ENCODE results near the gene RER1. TPM values are rescaled to one million over a fixed set of nuclear protein-coding genes. Genes with fewer than 3 reads are reported as not detected.

Gene RER1
- total RNA-seq, 1 donor = 98.1 TPM

DNA sequence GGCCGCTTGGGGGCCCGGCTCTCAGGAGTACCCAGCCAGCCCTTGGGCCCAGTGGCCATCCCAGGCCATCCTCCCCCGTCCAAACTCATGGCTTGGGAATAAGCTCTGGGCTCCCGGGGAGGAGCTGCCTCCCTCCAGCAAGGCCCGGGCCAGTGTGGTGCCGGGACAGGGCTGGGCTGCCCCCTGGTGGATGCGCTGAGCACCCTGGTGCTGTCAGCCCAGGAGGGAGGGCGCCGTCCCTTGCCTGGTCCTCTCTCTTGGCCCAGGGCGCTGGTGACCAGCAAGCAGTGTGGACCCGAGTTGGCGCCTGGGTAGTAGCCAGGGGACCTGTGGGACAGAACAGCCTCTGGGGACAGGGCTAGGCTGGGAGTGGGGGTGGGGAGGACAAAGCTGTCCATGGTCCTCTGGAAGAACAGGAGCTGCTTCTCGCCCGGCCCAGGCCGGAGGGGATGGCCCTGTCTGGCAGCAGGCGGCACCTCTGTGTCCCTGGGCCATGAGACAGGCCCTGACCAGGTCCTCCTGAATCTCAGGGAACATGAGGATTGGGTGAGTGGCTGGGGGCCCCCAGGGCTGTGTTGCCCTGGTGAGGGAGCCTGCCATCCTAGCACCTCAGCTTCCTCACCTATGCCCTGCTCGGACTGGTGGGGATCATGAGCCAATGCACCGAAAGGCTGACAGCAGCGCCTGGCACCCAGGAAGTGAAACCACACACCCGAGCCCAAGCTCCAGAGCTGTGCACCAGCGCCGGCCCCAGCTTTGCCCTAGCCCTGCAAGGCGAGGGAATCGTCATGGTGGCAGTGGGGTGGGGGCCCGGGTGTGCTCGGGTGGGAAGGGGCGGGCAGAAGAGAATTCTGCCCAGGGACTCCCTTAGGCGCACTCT is 9.7 kb upstream of the RER1 start:
- peak; percentile 81 for DNase-seq (ENCODE audit: low read depth)
- H3K4me3 ChIP-seq (ENCODE audit: low read depth, low read length) = no peak overlapping the region
- TF ChIP-seq, protein P1, sequence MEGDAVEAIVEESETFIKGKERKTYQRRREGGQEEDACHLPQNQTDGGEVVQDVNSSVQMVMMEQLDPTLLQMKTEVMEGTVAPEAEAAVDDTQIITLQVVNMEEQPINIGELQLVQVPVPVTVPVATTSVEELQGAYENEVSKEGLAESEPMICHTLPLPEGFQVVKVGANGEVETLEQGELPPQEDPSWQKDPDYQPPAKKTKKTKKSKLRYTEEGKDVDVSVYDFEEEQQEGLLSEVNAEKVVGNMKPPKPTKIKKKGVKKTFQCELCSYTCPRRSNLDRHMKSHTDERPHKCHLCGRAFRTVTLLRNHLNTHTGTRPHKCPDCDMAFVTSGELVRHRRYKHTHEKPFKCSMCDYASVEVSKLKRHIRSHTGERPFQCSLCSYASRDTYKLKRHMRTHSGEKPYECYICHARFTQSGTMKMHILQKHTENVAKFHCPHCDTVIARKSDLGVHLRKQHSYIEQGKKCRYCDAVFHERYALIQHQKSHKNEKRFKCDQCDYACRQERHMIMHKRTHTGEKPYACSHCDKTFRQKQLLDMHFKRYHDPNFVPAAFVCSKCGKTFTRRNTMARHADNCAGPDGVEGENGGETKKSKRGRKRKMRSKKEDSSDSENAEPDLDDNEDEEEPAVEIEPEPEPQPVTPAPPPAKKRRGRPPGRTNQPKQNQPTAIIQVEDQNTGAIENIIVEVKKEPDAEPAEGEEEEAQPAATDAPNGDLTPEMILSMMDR (IDR thresholded peaks at IDR 0.05; ENCODE audit: insufficient read depth, low read length) = peak; percentile 94

DNA sequence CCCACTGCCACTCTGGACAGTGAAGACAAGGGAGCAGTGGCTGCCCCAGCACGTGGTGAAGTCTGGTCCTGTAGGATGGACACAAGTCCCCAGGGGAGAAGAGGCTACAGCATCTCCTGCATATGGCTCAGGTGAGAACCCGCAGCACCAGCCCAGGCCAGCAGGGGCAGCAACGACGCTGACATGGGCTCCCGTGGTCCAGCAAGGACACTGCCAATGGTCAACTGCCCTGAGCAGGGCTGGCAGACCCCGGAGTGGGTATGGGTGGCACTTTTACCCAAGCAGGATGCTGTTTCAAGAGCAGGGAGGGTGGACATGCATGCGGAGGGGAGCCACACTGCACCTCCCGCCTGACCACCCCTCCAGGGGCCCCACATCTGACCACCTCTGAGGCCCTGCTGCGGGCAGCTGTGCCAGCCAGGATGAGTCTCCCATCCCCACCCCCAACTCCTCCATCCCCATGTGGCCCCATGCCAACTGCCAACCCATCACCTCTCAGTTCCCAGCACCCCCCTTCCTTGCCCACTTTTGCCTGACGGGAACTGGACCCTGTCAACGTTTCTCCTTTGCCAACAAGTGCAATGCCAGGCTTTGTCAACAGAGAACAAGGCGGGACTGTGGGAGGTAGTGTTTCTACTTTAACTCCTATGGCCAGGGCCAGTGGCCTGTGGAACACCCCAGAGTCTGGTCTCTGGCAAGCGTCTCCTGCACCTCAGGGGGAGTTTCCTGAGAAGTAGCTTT is 8.8 kb upstream of the RER1 start:
- TF ChIP-seq, protein P1 (IDR thresholded peaks at IDR 0.05; ENCODE audit: insufficient read depth, low read length) = peak; percentile 72
- no peak overlapping the region for H3K4me3 ChIP-seq (ENCODE audit: low read depth, low read length)
- DNase-seq (ENCODE audit: low read depth) = no peak

DNA sequence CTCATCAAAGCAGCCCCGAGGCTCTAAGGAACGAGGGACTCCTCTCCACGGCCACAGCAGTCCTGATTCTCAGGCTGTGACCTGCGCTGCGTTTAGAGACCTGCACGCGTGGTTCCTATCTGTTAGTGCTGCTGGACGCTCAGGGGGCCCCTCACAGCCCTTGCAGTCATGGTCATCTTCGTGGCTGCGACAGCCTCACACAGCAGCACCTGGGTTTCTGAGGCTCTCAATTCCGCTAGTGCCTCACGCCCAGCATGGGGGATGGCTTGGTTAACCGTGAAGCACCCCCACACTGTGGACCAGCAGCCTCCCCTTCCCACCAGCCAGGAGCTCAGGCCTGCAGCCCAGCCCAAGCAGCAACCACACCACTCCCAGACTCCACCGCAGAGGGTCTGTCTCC is 8.1 kb upstream of the RER1 start:
- no peak overlapping the region for H3K4me3 ChIP-seq (ENCODE audit: low read depth, low read length)
- TF ChIP-seq, protein P1 (IDR thresholded peaks at IDR 0.05; ENCODE audit: insufficient read depth, low read length) = no peak
- no peak for DNase-seq (ENCODE audit: low read depth)

DNA sequence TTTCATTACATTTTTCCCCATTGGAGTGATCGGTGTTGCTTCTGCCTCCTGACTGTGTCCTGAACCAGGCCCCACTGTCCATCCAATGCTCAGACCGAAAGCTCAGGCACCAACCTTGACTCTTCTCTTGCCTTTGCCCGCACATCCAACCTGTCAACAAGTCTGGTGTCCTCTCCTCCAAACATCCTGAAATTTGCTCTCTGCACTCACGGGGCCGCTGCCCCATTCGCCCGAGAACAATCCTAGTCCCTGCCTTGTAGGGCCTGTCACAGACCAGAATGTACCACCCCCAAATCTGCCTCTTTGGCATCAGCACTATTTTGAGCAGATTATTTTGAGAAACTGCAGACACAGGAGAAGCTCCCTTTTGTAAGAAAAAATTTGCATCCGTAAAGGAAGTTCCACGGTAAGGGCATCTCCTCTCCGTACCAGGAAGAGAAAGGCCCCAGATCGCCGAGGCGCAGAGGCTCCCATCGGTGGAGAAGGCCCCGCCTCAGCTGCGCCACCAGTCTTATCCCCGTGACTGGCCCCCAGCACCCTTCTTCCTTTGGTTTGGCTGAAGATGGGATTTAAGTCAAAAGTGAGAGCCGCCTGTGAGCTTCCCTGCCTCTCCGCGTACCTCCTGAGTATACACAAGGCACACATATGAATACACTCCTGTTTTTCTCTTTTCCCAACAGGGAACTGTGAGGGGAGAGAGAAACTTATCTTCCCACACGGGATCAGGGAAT is 7.3 kb upstream of the RER1 start:
- no peak for DNase-seq (ENCODE audit: low read depth)
- H3K4me3 ChIP-seq (ENCODE audit: low read depth, low read length) = no peak overlapping the region
- TF ChIP-seq, protein P1 (IDR thresholded peaks at IDR 0.05; ENCODE audit: insufficient read depth, low read length) = no peak

DNA sequence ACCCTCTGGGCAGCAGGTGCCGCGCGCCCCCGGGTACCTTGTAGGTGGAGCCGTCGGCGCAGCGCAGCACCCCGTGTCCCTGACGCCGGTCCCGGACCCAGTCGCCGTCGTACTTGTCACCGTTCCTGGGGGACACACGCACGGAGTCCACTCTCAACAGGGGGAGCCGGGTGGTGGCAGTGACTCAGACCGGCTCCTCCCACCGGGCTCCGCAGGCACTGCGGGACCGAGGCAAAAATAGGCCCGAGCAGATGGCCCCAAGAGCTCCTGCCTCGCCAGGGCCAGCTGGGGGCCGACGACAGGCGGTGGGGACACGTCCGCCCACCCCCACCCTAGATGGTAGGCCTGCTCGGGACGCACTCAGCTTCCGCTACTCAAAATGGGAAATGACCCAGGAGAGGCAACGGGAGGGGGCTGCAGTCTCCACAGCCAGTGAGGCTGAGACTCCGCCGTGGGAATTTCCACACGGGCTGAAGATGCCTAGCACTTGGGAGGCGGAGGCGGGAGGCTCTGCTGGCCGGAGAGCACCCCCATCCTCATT is 6.6 kb upstream of the RER1 start:
- TF ChIP-seq, protein P1 (IDR thresholded peaks at IDR 0.05; ENCODE audit: insufficient read depth, low read length) = no peak
- DNase-seq (ENCODE audit: low read depth) = no peak
- H3K4me3 ChIP-seq (ENCODE audit: low read depth, low read length) = no peak overlapping the region

DNA sequence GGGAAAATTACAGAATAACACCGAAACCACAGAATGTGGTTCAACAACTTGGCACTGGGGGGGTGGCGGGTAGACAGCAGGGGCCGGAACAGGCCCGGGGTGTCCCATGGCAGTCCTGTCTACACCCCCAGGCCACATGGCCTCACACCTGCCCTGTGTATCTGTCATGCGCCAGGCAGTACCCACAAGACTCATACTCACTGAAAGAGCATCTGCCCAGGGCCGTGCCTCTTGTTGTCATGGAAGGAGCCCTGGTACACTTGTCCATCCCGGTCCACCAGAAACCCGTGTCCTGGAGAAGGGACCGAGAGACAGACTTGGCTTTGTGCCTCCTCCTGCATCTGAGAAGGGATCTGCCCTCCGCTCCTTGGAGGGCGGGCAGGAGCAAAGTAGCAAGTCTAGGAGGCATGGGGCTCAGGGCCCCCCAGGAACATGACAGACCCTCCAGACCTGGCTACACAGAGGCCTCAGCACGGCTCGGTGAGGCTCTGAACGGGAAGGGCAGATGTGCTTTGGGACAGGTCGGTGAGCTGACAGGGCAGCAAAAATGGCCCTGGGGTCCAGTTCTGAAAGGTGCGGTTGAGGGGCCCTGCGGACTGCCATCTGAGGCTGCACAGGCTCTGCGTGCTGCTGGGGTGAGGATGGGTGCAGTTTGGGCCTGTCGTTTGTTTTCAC is 5.9 kb upstream of the RER1 start:
- no peak overlapping the region for H3K4me3 ChIP-seq (ENCODE audit: low read depth, low read length)
- no peak for DNase-seq (ENCODE audit: low read depth)

More for the DNA sequence above, 5.9 kb upstream of the RER1 start:
- TF ChIP-seq, protein P1 (IDR thresholded peaks at IDR 0.05; ENCODE audit: insufficient read depth, low read length) = no peak
